A549 (cell line): ENCODE results near the gene UBE3C. TPM values are rescaled to one million over a fixed set of nuclear protein-coding genes. Genes with fewer than 3 reads are reported as not detected.

Experiments used
- ATAC-seq, 2 experiments: fragments of 200-7000 bp in 1 of 2; fragments of >200 bp in 1 of 2; cut with Nextera tagmentation in 1 of 2; cut with Tn5 transposase in 1 of 2; 3 replicates each; pipeline versions ENCODE4 v1.8.0 to v1.9.1; 2018 to 2020; ENCODE audit warnings: mild to moderate bottlenecking in 1 of 2, moderate library complexity in 1 of 2
- CTCF ChIA-PET: fragments of 300-600 bp; sonication (Branson Sonifier 250); formaldehyde crosslinking; extraction: SDS; loops from one replicate; lab custom pipeline; 2021; ENCODE audit warnings: antibody characterized with exemption, inconsistent platforms; lab: Yijun Ruan, JAX
- POLR2A ChIA-PET: fragments of 350-600 bp; formaldehyde crosslinking; extraction: SDS; loops from one replicate; lab custom pipeline; 2021; ENCODE audit warnings: antibody characterized with exemption, inconsistent platforms; lab: Yijun Ruan, JAX
- DNase-seq, 2 experiments: peaks; one replicate each; pipeline versions ENCODE4 v3.0.0 to v3.0.0-alpha.2; 2011 to 2016; ENCODE audit warnings: low read depth in 1 of 2, low spot score in 1 of 2
- FAIRE-seq: peaks from 2 replicates; lab custom pipeline; 2011; peaks lifted over from hg19 to GRCh38; lab: Jason Lieb, UNC
- H3K27ac ChIP-seq, 2 experiments: fragments of >200 bp; sonication (Bioruptor Twin); formaldehyde crosslinking; 3 replicates each; pipeline ENCODE4 v1.5.1; 2016 to 2017
- H3K4me1 ChIP-seq: fragments of >200 bp; sonication (Bioruptor Twin); formaldehyde crosslinking; 3 replicates; pipeline ENCODE4 v1.6.1; 2016
- H3K4me2 ChIP-seq: fragments of >200 bp; sonication (Bioruptor Twin); formaldehyde crosslinking; 3 replicates; pipeline ENCODE4 v1.6.1; 2016
- H3K4me3 ChIP-seq: fragments of >200 bp; sonication (Bioruptor Twin); formaldehyde crosslinking; 3 replicates; pipeline ENCODE4 v1.5.1; 2016
- H3K9me3 ChIP-seq: fragments of >200 bp; sonication (Bioruptor Twin); formaldehyde crosslinking; 3 replicates; pipeline ENCODE4 v1.6.1; 2016
- CBX2 ChIP-seq: fragments of 200-600 bp; sonication (generic); IDR thresholded peaks from 2 replicates; pipeline ENCODE4 v1.6.1; 2016; ENCODE audit warnings: low read depth, mild to moderate bottlenecking, borderline replicate concordance
- CBX8 ChIP-seq: fragments of 200-600 bp; sonication (generic); IDR thresholded peaks from 2 replicates; pipeline ENCODE4 v1.6.1; 2016
- CTCF ChIP-seq: fragments of >200 bp; sonication (Bioruptor Twin); formaldehyde crosslinking; IDR thresholded peaks from 3 replicates; pipeline ENCODE4 v1.5.1; 2016
- EHMT2 ChIP-seq: fragments of 200-600 bp; sonication (generic); IDR thresholded peaks from 2 replicates; pipeline ENCODE4 v1.6.1; 2016; ENCODE audit warnings: antibody characterized with exemption, low read depth, mild to moderate bottlenecking, moderate library complexity
- EP300 ChIP-seq, 2 experiments: fragments of >200 bp; sonication (Bioruptor Twin); formaldehyde crosslinking; IDR thresholded peaks; 2 replicates in 1 of 2; 3 replicates in 1 of 2; pipeline ENCODE4 v1.6.1; 2016 to 2017
- GATA3 ChIP-seq: IDR thresholded peaks from 2 replicates; pipeline ENCODE4 v1.6.1; 2012; ENCODE audit warnings: borderline replicate concordance
- HOXA7 ChIP-seq: fragments of 250-450 bp; sonication (Bioruptor Pico); IDR thresholded peaks from 2 replicates; pipeline ENCODE4 v1.5.0; 2020; ENCODE audit warnings: mild to moderate bottlenecking, moderate library complexity
- HOXB5 ChIP-seq: fragments of 250-450 bp; sonication (Bioruptor Pico); IDR thresholded peaks from 2 replicates; pipeline ENCODE4 v1.5.0; 2020; ENCODE audit warnings: mild to moderate bottlenecking, moderate library complexity
- JUNB ChIP-seq: fragments of >200 bp; sonication (Bioruptor Twin); formaldehyde crosslinking; IDR thresholded peaks from 2 replicates; pipeline ENCODE4 v1.6.1; 2016
- KDM1A ChIP-seq: fragments of 200-600 bp; sonication (generic); IDR thresholded peaks from 2 replicates; pipeline ENCODE4 v1.6.1; 2016; ENCODE audit warnings: low read depth, mild to moderate bottlenecking
- KDM5A ChIP-seq: fragments of 200-600 bp; sonication (generic); IDR thresholded peaks from 2 replicates; pipeline ENCODE4 v1.6.1; 2016; ENCODE audit warnings: antibody characterized with exemption, mild to moderate bottlenecking
- MAX ChIP-seq: IDR thresholded peaks from 2 replicates; pipeline ENCODE4 v1.6.1; 2012
- MAZ ChIP-seq: fragments of 150-350 bp; IDR thresholded peaks from 2 replicates; pipeline ENCODE4 v1.6.1; 2014; ENCODE audit warnings: antibody characterized with exemption, low read depth, low read length, borderline replicate concordance
- MYC ChIP-seq: IDR thresholded peaks from 2 replicates; pipeline ENCODE4 v1.6.1; 2012; ENCODE audit warnings: mild to moderate bottlenecking, inconsistent platforms, low read length, improper control_type of control experiment, borderline replicate concordance
- PHF8 ChIP-seq: fragments of 200-600 bp; sonication (generic); IDR thresholded peaks from 2 replicates; pipeline ENCODE4 v1.6.1; 2016; ENCODE audit warnings: low read depth, mild to moderate bottlenecking, antibody characterized with exemption, moderate library complexity, borderline replicate concordance
- POLR2A ChIP-seq: IDR thresholded peaks from 2 replicates; pipeline ENCODE4 v1.6.1; 2012; ENCODE audit warnings: mild to moderate bottlenecking, low read length
- POLR2AphosphoS2 ChIP-seq: conservative IDR thresholded peaks from 2 replicates; pipeline ENCODE4 v1.6.1; 2012; ENCODE audit warnings: low read length, improper control_type of control experiment, inconsistent platforms
- RAD21 ChIP-seq, 2 experiments: fragments of >200 bp in 1 of 2; sonication (Bioruptor Twin) in 1 of 2; formaldehyde crosslinking in 1 of 2; IDR thresholded peaks in 1 of 2; conservative IDR thresholded peaks in 1 of 2; 2 replicates in 1 of 2; 3 replicates in 1 of 2; pipeline ENCODE4 v1.6.1; 2012 to 2018; ENCODE audit warnings: inconsistent platforms in 1 of 2
- REST ChIP-seq: fragments of 200-600 bp; sonication (generic); IDR thresholded peaks from 2 replicates; pipeline ENCODE4 v1.6.1; 2016; ENCODE audit warnings: antibody characterized with exemption, mild to moderate bottlenecking, moderate library complexity
- SREBF2 ChIP-seq: fragments of 450-650 bp; IDR thresholded peaks from 2 replicates; pipeline ENCODE4 v1.6.1; 2014; ENCODE audit warnings: mild to moderate bottlenecking, moderate library complexity
- ZFP36 ChIP-seq: fragments of 450-650 bp; IDR thresholded peaks from 2 replicates; pipeline ENCODE4 v1.6.1; 2014; ENCODE audit warnings: borderline replicate concordance; ENCODE audit not compliant: partially characterized antibody
- ZSCAN20 ChIP-seq: fragments of 250-450 bp; sonication (Bioruptor Pico); IDR thresholded peaks from 2 replicates; pipeline ENCODE4 v1.8.0; 2022; ENCODE audit warnings: mild to moderate bottlenecking, moderate library complexity
- WGBS: methylation state at CpG from one replicate; pipeline ENCODE4 v1.1.6; 2017; ENCODE audit errors: missing lambda C conversion rate; 5-methylcytosine and 5-hydroxymethylcytosine counted together
- polyA plus RNA-seq, 4 experiments: library from polyadenylated mRNA; depleted of rRNA in 3 of 4; stranded (reverse); fragments of >200 nt; fragmentation: RNase III in 1 of 4; extraction: RNeasy Plus Mini Kit Qiagen cat#74134 plus additional on column Dnase treatment in 1 of 4; gene quantifications; 2 replicates in 3 of 4; 3 replicates in 1 of 4; pipeline ENCODE4 v1.2.3, GENCODE V29; 2011 to 2017

The UBE3C gene
- polyA plus RNA-seq, 2 of the 4 experiments (the other 2 are of a cell fraction): 52.1 to 73.2 TPM

DNA sequence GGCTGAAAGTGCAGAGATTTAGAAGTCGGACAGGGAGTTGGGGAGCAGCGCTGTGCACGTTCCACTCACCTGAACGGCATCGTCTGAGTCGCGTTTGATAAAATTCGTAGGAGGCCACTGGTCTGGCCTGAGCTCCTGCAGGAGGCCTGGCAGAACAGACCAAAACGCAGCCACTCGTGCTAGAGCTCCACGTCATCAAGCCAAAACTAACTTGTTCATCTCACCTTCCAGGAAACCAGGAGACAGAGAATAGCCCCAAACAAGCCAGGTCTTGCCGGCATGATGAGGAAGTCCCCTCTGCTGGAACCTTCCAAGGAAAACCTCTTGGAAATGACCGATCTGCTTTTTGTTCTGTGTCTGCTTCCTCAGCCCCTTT, 154.7 kb downstream of the UBE3C start:
- ATAC-seq (no peak), FAIRE-seq (no peak), DNase-seq (no peak)
- Histone ChIP-seq H3K9me3 (no peaks in the 10 kb centered on the region), H3K4me1 (peaks cover 12% of the 10 kb centered on the region; the same call in 2 of the 3 replicates), H3K4me3 (no peak overlapping the region), H3K4me2 (no peak overlapping the region), H3K27ac (peak overlapping the region in 1 of 2 experiments; percentile 73; a peak in 2 of 6 replicates)
- POLR2A ChIA-PET: no interaction called here
- TF ChIP-seq POLR2AphosphoS2 (no peak), MAX (no peak), HOXB5 (CRISPR knock-in tag) (no peak), CBX8 (no peak)
- CTCF ChIA-PET: interaction anchor here (0.7 kb wide), 1 partner anchor 20 kb away, joined by 3 read pairs; no protein-coding TSS in a partner anchor
- 86% methylated on average over 13 of the region's 13 CpGs for WGBS

GRCh38 chr7:157294773-157295172, 156.0 kb downstream of the UBE3C start:
- no peaks in the 10 kb centered on the region for H3K9me3 ChIP-seq
- no peak overlapping the region for H3K4me2 ChIP-seq
- 80% methylated on average over 11 of the region's 12 CpGs for WGBS
- no peak for TF ChIP-seq RAD21 (conservative IDR thresholded peaks at IDR 0.05 in 1 of 2, IDR thresholded peaks at IDR 0.05 in 1 of 2)
- TF ChIP-seq MAZ: no peak
- no peak for TF ChIP-seq KDM5A
- no peak for TF ChIP-seq JUNB
- no peak for TF ChIP-seq ZSCAN20 (CRISPR knock-in tag)
- no peak for TF ChIP-seq EHMT2
- no peak for TF ChIP-seq HOXA7 (CRISPR knock-in tag)
- no peak for TF ChIP-seq MYC
- TF ChIP-seq CTCF: no peak
- TF ChIP-seq GATA3: no peak
- no peak for TF ChIP-seq REST
- TF ChIP-seq EP300 (IDR thresholded peaks at IDR 0.05): no peak
- TF ChIP-seq KDM1A: no peak
- TF ChIP-seq CBX2: no peak
- TF ChIP-seq ZFP36: no peak
- no peak for TF ChIP-seq POLR2A
- TF ChIP-seq SREBF2: no peak
- TF ChIP-seq PHF8: no peak
- peaks cover 24% of the 10 kb centered on the region for H3K4me1 ChIP-seq
- ATAC-seq (no peak), DNase-seq (no peak), FAIRE-seq (no peak)
- no peak overlapping the region for H3K27ac ChIP-seq
- POLR2A ChIA-PET: no interaction called here
- H3K4me3 ChIP-seq: no peak overlapping the region
- CTCF ChIA-PET: interaction anchor here (0.6 to 1.3 kb wide), 2 partner anchors 45 to 245 kb away, joined by 3 to 5 read pairs; no protein-coding TSS in a partner anchor
